Stomach (tissue), 4 donors: ENCODE measurements around the gene GPATCH3.

Experiments
- CTCF ChIP-seq, 7 experiments: fragments of 450-650 bp in 4 of 7; fragments of 200-600 bp in 3 of 7; sonication (generic) in 3 of 7; IDR thresholded peaks; one replicate each; pipeline ENCODE4 v1.5.1; 2016 to 2019; ENCODE audit warnings: antibody characterized with exemption in 7 of 7, control low read depth in 2 of 7, mild to moderate bottlenecking in 1 of 7
- EP300 ChIP-seq: sonication (generic); formaldehyde crosslinking; IDR thresholded peaks from one replicate; pipeline ENCODE4 v1.6.1; 2017; ENCODE audit warnings: antibody characterized with exemption
- POLR2A ChIP-seq, 4 donors: fragments of 450-650 bp; IDR thresholded peaks; one replicate each; pipeline ENCODE4 v1.6.1; 2016; ENCODE audit warnings: antibody characterized with exemption in 4 of 4, control low read depth in 2 of 4, mild to moderate bottlenecking in 1 of 4, moderate library complexity in 1 of 4
- POLR2AphosphoS5 ChIP-seq, 3 donors: sonication (generic); formaldehyde crosslinking; IDR thresholded peaks; one replicate each; pipeline ENCODE4 v1.6.1; 2016; ENCODE audit warnings: antibody characterized with exemption in 3 of 3

DNA sequence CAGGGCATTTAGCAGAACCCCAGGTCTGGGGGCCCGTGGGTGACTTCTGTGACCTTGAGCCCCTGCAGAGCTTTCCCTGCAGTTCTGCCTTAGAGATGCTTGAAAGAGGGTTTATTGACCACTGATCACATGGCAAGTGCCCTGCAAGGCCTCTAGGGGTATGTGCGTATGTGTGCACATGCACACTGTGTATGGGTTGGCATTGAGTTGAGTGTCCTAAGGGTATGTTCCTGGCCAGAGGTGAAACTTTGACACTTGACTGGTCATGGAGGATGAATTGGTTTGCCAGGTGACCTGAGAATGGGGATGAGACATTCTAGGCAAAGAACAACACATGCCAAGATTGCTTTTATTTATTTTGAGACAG, 38.4 kb upstream of the GPATCH3 start:
- no peak for TF ChIP-seq CTCF (IDR thresholded peaks at IDR 0.05)
- no peak for TF ChIP-seq POLR2AphosphoS5 (IDR thresholded peaks at IDR 0.05)
- no peak for TF ChIP-seq POLR2A (IDR thresholded peaks at IDR 0.05)
- TF ChIP-seq EP300 = no peak
